GM21423 (cell line): Measurements from ENCODE around the gene NCF1.
"Not testable (repeated sequence)": the region's sequence is repeated elsewhere in the genome, so short reads cannot be mapped to it uniquely, and the experiment has no call there.

Experiments
- ATAC-seq: cut with Tn5 transposase; IDR thresholded peaks from one replicate; pipeline ENCODE4 v1.9.1; 2021; ENCODE audit warnings: mild to moderate bottlenecking, moderate library complexity; ENCODE audit not compliant: unreplicated experiment

NCF1 gene

DNA sequence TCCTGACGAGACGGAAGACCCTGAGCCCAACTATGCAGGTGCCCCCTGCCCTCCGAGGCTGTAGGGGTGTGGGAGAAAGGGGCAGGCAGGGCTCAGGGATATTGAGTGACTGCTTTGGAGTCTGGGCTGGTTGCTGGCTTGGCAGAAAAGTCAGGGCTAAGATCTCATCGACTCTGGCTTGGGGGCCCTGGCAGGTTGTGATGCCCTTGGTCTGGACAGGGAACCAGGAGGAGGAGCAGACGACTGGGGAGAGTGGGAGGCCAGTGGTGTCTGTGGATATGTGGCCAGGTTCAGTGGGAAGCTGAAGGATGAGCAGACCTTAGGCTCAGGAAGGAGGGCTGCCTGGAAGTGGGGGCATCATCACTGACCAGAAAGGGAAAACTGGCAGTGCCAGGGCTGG, 9.8 kb downstream of the NCF1 start:
- not testable (repeated sequence) for ATAC-seq

- ATAC-seq: peak; percentile 88
These were observed 14.7 kb downstream of the NCF1 start for GRCh38 chr7:74788369-74789150.

DNA sequence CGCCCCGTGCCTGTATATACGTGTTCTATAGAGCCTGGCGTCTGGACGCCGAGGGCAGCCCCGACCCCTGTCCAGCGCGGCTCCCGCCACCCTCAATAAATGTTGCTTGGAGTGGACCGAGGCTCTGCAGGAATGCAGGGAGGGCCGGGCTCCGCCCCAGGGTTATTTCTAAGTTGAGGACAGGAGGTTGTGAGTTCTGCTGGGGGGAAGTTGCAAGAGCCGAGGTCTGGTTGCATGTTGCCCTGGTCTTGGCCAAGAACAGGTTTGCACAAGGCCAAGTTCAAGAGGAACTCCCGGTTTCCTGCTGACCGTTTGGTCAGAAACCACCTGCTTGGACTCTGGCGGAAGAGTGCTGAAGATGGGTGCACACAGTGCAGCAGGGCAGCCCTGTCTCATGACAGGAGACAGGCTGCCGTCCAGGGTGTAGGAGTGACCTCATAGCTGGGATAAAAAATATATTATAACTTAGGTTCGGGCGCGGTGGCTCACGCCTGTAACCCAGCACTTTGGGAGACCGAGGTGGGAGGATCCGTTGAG, 15.5 kb downstream of the NCF1 start:
- not testable (repeated sequence) for ATAC-seq

GRCh38 chr7:74797848-74798622, 24.2 kb downstream of the NCF1 start:
- not testable (repeated sequence) for ATAC-seq

GRCh38 chr7:74798644-74799043, 24.8 kb downstream of the NCF1 start:
- ATAC-seq: not testable (repeated sequence)

- not testable (repeated sequence) for ATAC-seq
These were observed 42.1 kb downstream of the NCF1 start for GRCh38 chr7:74815882-74816281.

DNA sequence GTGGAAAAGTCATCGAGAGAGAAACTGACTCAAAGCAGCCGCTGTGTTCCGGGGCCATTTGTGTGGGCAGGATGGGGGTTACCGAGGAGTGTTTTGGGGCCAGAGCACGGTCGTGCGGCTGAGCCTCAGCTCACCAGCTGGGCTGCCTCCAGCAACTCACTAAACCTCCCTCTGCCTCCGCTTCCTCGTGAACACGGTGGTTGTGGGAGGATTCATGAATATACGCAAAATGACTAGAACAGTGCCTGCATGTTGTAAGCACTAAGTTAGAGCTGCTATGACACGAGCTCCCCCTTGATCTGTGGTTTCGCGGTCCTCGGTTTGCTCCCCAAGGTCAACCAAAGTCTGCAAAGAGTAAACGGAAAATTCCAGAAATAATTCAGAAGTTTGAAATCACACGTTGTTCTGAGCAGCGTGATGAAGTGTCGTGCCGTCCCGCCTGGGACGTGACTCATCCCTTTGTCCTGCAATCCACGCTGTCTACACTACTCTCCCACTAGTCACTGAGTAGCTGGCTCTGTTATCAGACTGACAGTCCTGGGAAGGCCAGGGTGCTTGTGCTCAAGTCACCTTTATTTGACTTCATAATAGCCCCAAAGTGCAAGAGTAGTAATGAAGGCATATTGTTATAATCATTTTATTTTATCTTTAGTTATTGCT, 46.5 kb downstream of the NCF1 start:
- peak; percentile 67 for ATAC-seq

DNA sequence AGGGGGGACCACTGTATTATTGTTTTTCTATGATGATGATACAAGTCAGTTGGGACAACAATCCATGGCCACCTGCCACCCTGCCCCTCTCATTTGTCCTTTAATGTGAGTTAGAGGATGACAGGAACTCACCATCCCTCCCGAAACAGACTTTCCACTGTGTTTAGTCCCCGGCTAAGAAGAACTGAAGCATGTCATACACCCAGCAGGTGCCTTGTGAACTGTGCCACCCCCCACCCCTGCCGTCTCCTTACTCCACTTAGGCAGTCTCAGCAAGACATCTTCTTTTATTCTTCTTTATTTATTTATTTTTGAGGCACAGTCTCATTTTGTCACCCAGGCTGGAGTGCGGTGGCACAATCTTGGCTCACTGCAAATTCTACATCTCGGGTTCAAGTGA, 47.4 kb downstream of the NCF1 start:
- ATAC-seq: not testable (repeated sequence)

- ATAC-seq: not testable (repeated sequence)
These were observed 56.1 kb downstream of the NCF1 start for GRCh38 chr7:74829959-74830358.

- not testable (repeated sequence) for ATAC-seq
These were observed 56.6 kb downstream of the NCF1 start for GRCh38 chr7:74830411-74830810.
